Epidermal melanocyte (primary cell): Measurements from ENCODE around the gene ZBTB38.

Experiments used
- DNase-seq: peaks from one replicate; pipeline ENCODE4 v3.0.0; 2011; ENCODE audit warnings: low spot score; ENCODE audit not compliant: insufficient read length

ZBTB38 gene

DNA sequence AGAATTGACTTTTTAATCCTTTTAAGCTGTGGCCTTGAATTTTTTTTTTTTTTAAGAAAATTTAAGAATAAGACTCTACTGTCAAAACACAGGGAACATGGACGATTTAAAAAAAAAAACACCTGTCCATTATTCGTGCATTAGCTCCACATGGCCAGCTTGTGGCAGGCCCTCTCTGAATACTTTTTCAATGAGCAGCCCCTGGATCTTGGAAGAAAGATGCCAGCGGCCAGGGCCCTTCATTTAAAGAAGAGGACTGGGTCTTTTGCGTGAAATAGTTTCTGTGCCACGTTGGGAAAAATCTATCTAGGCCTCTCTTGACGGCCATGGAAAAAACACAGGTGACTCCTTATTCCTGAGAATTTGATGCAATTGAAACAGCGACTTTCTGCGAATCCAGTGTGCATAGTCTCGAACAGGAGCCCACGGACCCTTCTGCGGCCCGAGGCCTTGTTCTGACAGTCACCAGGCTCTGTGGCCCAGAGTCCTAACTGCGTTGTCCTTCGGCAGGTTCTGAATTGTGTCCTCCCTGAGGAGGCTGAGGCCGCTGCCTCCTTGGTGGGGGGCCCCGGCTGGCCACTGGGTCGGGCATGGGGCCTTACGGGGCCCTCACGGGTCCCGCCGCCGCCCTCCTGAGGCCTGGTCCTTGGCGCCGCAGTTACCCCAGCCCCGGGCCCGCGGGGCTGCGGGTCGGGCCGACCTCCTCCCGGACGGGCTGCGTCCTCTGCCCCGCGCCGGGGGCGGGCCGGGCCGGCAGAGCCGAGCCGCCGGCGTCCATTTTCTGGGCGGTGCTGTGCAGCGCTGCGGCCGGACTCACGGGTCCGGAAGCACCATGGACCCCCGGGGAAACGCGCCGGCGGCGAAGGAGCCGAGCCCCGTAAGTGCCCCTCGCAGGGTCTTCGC, 33.5 kb downstream of the ZBTB38 start:
- no peak for DNase-seq

DNA sequence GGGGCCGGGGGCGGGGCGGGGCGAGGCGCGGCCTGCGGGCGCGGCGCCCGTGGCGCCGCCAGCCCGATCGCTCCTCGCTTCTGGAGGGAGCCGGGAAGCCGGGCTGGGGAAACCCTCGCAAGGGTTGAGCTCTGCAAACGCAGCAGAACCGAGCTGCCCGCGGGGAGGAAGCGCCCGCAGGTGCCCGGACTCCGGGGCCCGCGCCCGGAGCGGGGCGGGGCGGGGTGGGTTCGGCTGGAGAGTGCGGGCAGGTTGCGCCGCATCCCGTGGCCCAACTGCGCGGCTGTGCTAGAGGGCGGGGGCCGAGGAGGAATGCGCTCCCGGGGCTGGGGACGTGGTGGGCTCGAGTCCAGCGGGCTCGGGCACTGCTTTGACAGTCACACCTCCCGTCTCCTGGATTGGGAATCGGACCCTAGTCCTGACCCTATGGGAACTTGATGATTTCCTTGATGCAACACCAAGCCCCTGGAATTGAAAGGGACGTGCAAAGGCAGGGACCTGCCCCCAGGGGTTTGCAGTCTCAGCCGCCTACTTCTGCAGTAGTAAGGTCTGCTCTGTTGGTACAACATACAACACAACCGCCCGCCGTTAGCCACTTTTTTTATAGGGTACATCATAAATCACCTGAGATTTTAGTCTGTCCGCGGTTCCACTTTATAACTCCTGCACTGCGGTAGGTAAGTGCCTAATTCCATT, 34.3 kb downstream of the ZBTB38 start:
- no peak for DNase-seq

DNA sequence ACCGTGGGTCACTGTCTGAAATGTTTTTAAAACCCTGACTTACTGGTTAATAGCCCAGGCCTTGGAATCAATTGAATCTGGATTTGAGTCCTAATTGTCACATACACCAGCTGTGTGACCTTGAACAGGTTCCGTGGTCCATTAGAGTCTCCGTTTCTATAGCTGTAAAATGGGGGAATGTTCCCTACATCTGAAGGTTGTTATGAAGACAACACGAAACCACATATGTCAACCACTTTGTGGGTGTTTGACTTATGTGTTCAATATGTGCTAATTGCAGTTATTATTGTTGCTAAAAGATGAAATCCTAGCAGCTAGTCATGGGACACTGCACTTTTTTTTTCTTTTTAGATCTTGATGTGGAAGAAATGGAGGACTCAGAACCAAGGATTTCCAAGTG, 35.3 kb downstream of the ZBTB38 start:
- DNase-seq = no peak

DNA sequence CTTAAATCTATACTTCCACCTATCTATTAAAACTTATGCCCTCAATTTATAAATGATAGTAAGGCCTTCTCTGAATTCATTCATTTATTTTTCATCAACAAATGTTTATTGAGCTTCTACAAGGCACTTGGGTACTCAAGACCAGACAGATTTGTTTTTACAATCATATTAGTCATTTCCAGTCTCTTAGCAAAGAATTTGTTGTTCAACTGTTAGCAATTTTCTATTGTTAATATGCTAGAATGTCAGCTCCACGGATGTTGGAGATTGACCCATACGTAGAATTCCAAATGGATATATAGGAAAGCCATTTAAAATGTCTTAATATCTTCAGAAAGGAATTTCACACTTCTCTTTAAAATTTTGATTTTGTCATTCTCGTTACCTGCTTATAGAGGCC, 36.7 kb downstream of the ZBTB38 start:
- DNase-seq = no peak

DNA sequence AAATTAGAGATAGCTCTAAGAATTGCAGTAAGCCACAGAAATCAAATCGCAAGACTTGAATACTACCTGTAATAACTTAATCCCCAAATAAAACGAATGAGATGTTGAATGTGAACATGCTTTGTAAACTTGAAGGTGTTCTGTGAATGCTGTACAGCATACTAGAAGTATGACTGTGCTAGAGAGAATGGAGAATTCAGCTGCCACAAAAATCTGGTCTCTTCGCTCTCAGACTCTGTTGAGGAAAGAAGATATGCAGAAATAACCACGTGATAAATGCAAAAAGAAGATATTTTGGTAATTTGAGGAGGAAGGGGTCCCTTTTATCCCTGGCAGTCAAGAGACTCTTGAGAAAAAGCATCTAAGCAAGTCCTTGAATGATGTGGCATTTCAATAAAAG, 37.3 kb downstream of the ZBTB38 start:
- DNase-seq = no peak

DNA sequence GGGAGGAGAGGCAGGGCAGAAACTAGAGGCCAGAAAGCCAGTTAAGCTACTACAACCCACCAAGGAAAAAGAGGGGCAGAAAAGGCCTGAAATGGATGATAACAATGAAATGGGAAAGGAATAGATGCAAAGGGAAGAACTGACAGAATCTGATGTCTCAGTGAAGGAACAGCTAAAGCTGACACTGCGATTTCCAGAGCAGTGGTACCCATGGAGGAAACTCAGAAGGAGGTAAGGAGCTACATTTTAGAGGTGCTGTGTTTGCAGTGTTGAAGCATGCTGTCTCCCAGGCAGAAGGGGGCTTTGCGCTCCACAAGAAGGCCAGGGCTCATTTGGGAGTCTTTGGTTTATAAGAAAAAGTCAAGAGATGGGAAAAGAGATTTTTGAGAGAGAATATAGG, 38.0 kb downstream of the ZBTB38 start:
- DNase-seq = no peak

DNA sequence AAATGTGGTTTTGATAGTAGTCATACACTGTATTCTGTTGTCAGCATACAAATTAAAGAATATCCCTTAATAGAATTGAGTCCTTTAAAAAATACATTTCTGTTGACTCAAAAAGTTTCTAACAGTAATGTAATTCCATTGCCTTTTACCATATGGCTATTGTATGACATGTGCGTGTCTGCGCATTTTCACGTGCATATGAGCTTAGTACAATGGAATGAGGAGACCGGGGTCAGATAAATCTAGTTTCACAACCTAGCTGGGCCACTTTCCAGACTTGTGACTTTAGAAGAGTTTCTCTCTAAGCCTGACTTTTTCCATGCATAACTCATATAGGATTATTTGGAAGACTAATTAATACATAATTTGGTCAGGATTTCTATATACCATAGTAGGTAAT, 38.7 kb downstream of the ZBTB38 start:
- peak; percentile 37 for DNase-seq

DNA sequence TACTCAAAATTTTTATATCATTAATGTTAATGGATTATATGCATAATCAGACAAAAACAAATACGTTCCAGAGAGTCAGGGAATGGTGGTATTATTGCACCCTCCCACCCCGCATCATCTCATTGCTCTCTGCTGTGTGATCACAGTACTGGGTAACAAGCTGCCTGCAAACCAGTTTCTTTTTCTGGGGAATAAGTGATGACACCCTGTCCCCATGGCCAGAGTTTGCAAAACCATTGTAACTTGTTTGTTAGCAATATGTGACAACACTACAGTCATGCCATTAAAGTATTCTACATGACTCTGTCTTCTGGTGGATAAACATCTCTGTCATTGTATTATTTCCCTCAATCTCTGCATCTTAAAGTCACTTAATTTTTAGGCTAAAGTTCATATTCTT, 39.5 kb downstream of the ZBTB38 start:
- no peak for DNase-seq

DNA sequence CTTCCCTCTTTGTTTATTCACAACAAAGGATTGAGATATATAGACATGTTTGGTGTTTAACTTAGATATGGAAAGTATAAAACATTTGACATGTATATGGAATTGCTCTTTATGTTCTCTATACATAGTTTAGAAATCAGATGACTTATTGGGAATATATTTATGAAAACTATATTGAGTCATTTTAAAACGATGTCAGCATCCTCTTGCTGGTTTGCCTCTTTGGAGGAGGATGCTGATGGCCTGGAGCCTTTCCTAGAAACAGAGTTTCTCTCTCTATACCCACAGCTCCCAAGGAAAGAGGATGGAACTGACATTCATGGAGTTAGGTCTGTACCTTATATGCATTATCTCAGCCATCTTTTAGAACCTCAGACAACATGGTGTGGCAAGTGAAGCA, 40.3 kb downstream of the ZBTB38 start:
- DNase-seq = no peak

DNA sequence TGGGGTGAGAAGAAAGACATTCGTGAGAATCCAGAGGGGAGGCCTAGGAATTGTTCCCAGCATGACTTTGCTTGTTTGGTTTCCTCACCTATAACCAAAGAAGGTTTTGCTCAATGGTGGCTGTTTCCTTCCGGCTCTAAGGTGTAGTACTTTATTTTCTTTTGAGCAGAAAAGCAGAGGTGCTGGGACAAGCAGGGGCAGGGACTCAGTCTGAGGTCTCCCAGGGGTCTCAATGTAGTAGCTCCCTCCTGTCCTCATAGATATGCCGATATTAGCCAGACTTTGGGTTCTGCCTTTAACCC, 41.6 kb downstream of the ZBTB38 start:
- DNase-seq = no peak

DNA sequence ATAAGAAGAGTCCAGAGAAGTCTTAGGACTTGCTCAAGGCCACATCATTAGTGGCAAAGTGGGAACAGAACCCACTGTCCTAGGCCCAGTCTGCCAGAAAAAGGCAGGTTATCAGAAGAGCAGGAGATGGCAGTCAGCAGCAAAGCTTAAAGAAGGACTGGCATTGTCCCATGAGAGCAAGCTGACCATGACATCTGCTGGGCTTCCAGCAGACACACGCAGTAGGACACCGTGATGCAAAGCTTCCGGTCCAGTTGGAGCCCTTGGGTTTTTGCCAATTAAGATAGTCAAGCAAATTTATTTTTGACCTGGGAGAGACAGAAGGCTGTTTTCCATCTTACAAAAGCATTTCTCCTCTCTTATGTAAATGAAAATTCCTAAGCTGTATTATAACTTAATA, 42.1 kb downstream of the ZBTB38 start:
- no peak for DNase-seq

DNA sequence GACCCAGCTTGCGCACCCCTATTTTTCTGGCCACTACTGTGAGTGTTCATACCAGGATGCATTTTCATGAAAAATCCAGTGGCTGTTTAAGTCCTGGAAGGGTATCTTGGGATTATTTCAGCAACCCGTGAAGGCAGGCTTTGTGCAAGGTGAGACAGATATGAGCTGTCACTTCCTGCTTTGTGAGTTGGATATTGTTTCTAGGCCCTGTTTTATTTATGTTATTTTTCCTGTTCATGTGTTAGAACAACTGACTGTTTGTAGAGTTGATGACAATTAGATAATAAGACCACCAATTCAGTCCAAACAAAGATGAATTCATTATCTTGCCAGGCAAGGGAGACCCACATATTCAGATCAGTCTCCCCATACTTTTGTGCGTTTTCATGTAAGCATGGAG, 42.5 kb downstream of the ZBTB38 start:
- DNase-seq = no peak

DNA sequence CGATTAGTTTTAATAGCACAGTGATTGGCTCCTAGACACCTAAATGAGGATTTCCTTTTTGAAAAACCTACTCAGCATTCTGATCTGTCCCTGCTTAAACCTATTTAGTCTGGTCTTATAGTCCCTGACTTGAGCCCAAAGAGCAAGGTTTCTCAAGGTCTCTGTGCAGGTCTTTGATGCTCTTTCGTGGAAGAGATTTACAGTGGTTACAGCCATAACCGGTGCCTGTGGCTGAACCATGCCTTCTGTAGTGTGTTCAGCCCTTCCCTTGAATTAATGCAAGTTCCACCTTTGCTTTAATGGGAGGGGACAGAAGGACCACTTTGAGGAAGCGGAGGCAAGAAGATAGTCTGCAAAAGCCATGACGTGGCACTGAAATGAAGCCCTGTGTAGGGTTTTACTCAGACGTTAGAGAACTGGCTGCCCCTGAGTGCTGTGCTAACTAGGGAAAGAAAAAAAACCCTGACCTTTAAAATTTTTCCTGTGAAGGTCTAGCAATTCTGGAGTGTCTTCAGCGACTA, 43.0 kb downstream of the ZBTB38 start:
- DNase-seq = no peak

DNA sequence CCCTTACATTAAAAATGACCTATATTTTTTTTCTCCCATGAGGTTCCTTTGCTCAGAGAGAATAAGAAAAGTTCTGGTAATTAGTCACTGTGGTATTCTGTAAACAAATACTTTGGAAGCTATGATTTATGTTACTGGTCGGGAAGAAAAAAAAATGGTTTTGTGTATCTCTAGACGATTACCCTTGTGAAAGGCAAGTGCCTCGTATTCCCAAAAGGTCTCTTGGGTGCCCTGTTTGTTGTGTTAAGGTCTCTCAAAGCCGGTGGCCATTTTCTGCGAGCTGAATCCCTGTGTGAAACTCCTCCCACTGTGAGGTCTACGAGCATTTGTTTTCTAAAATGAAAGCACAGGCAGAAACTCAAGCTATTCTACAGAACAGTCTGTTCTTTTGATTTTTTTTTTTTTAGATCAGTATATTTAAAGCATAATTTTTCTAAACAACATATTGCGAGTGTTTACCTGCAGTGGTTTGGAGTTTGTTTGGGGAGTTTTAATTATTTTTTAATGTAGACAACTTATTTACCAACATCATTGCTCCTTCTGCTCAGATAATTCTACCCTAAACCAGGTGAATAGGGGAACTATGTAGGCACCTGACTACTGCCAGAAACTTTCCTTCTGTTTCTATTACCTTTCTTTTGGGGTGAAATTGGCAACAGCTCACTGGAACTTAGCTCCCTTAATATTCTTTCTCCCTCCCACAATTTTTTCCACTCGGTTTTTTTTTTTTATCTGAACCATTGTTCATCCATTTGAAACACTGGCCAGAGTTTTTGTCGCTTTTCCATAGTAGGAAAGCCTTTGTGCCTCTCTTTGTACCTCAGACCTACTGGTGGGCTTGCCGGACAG, 44.0 kb downstream of the ZBTB38 start:
- DNase-seq = no peak

DNA sequence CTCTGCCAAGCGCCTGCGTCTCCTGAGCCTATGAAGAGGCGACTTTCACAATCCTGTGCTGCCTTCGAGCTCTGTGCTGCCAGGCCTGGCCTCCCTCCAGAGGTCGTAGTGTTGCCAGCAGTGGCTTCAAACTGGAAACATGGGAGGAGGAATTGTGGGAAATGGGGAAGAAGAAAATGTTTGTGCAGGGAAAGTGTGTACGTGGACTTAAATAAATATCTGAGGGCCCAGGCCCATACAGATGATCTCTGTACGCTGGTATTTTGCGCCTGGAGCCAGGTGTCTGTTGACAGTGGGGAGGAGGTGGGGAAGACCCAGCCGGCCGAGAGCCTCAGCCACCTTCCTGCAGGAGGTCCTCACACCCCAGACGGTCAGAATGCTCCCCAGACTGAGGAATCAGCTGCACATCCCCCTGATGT, 44.6 kb downstream of the ZBTB38 start:
- no peak for DNase-seq

DNA sequence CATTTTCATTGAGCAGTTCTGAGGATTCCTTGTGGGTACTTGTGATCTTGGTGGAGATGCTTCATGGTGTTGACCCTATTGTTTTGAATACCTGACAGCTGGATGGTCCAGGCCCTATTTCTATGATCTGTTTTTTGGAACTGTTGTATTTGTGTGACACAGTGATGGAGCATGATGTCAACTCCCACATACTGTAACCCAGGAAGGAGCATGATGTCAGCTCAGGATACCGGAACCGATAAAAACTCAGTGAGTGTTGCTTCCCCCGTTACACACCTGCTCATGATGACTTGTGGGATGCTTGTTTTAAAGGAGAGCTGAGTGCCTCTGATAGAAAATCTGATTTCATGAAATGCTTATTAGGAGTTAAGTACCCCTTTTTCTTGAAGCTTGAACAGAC, 45.1 kb downstream of the ZBTB38 start:
- DNase-seq = no peak

DNA sequence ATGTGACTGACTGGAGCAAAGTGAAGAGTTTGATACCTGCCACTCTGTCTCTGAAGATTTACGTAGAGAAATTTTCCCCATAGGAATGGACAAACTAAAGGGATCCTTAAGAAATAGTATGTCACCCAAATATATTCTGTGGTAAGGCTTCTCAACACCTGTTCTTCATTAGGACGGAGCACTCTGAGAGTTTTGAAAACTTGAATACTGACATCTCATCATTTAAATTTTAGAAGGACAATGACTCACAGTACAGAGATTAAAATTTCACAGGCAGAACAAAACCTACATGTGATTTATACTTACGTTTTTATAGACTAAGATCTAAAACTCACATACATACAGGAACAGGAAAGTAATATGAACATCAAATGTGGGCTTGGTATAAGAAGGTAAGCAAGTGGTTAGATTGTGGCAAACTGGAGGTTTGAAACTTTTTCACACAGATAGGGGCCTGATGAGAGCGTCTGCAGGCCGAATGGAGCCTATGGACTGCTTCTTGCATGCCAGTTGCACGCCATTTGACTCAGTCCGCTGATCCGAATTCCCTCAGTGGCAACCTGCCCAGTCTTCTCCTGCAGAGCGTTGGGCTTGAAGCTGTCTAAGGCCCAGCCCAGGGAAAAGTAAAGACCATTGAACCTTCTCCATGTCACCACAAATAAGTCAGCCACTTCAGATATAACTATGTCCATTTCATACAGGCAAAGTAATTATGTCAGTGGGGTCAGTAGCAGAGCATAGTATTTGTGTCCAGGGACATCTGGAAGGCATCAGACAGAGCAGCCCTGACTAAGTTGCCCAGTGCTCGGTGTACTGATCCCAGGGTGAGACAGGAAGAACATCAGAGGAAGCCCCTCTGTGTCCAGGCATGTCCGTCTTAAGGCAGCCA, 45.7 kb downstream of the ZBTB38 start:
- no peak for DNase-seq

DNA sequence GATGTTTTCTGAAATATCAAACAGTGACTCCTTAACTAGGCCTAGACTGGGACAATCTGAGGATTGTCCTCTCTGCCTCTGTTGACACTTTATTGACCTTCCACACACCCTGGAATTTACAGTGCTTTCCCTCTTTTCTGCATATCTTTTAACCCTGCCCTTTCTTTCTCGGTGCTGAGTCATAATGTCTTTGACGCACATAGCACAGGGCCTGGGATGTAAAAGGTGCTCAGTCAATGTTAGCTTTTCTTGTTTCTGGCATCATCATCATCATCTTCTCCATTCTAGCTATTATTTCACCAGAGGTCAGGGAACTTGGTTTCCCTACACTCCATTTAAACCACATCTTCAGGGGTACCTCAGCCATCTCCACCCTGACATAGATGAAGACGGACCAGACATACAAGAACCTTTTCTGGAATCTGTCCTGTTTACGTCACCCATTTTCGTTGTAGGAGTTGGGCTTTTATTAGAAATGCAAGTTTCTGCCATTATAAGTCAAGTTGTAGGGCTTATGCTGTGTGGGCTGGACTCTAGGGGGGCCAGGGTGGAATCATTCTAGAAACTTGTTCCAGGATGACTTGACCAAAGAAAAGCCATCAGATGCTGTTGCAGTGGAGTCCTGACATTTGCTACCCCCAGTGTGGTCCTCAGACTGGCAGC, 46.6 kb downstream of the ZBTB38 start:
- no peak for DNase-seq

DNA sequence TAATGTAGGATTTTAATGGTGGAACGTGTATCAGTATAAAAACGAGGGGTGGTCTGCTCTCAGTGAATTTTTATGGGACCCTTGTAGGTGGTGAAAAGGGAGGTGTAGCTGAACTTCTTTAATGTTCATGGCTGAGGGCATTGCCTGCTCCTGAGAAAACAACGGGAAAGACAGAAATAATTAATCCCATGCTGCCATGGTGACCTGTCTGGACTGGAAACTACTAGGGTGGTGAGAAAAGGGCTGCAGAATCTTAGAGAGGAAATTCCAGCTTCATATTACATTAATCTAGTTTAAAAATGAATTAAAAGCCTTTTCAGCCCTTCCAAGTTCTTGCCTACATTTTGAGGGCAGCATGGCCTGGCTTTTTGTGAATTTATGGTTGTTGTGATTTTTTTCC, 47.6 kb downstream of the ZBTB38 start:
- no peak for DNase-seq
